ENCODE data around the gene TMEM272.

DNA sequence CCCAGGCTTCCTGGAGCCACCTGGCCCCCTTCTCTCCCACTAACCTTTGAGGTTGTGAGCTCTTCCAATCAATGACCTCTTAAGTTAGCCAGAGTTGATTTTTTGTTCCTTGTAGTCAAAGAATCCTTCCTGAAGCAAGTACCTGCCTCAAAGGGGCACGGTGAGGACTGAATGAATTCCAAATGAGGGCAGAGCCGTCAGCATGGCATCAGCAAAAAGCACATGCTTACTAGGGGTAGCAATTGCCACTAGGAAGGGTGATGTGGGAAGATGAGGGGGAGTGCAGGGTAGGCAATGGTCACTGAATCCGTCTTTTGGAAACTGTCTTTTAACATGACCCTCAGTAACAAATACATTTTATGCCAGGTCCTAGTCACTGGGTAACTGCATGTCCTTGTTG lies 25.4 kb downstream of the TMEM272 start:
- TF ChIP-seq POLR2AphosphoS5 (IDR thresholded peaks at IDR 0.05; ENCODE audit: borderline replicate concordance, low read depth, low read length) (no peak), EZH2 (IDR thresholded peaks at IDR 0.05) (no peak), FOXP2 (optimal IDR thresholded peaks at IDR 0.05; ENCODE audit: control extremely low read depth, extremely low read length, insufficient read depth) (no peak)

Measured in SK-N-MC (cell line).